GM19238 (cell line): ENCODE measurements around the gene ZNF217.
"Not testable (repeated sequence)": the region's sequence is repeated elsewhere in the genome, so short reads cannot be mapped to it uniquely, and the experiment has no call there.

Source experiments
- DNase-seq: peaks from one replicate; pipeline ENCODE4 v3.0.0; 2011; ENCODE audit warnings: low spot score; ENCODE audit not compliant: insufficient read length

The ZNF217 gene

GRCh38 chr20:53593466-53594007 lies at the start of gene ZNF217:
Gene ZNF217 (minus strand): TSS chr20:53593839. CDS start chr20:53582826, 11,013 bp downstream.
- DNase-seq = not testable (repeated sequence)

- peak; percentile 69 for DNase-seq
Measured at GRCh38 chr20:53643031-53643832, 49.6 kb upstream of the ZNF217 start.

- no peak for DNase-seq
Measured at GRCh38 chr20:53642196-53643030, 48.8 kb upstream of the ZNF217 start.

GRCh38 chr20:53639647-53640440 lies 46.2 kb upstream of the ZNF217 start:
- no peak for DNase-seq

- DNase-seq = no peak
Measured at GRCh38 chr20:53639128-53639527, 45.5 kb upstream of the ZNF217 start.

GRCh38 chr20:53637310-53637709 lies 43.7 kb upstream of the ZNF217 start:
- DNase-seq = not testable (repeated sequence)

GRCh38 chr20:53636540-53637097 lies 43.0 kb upstream of the ZNF217 start:
- no peak for DNase-seq

GRCh38 chr20:53635221-53635620 lies 41.6 kb upstream of the ZNF217 start:
- DNase-seq = no peak

GRCh38 chr20:53631909-53632662 lies 38.4 kb upstream of the ZNF217 start:
- no peak for DNase-seq

- no peak for DNase-seq
Measured at GRCh38 chr20:53629436-53629835, 35.8 kb upstream of the ZNF217 start.

- not testable (repeated sequence) for DNase-seq
Measured at GRCh38 chr20:53628758-53629157, 35.1 kb upstream of the ZNF217 start.

- DNase-seq = no peak
Measured at GRCh38 chr20:53628076-53628475, 34.4 kb upstream of the ZNF217 start.

- DNase-seq = not testable (repeated sequence)
Measured at GRCh38 chr20:53627001-53627400, 33.4 kb upstream of the ZNF217 start.

GRCh38 chr20:53626584-53626983 lies 32.9 kb upstream of the ZNF217 start:
- no peak for DNase-seq

GRCh38 chr20:53625311-53626129 lies 31.9 kb upstream of the ZNF217 start:
- no peak for DNase-seq

GRCh38 chr20:53624927-53625250 lies 31.2 kb upstream of the ZNF217 start:
- DNase-seq = not testable (repeated sequence)

- DNase-seq = no peak
Measured at GRCh38 chr20:53623454-53624211, 30.0 kb upstream of the ZNF217 start.

GRCh38 chr20:53623134-53623453 lies 29.5 kb upstream of the ZNF217 start:
- no peak for DNase-seq
